ENCODE measurements around the gene YES1. TPM values are rescaled to one million over a fixed set of nuclear protein-coding genes. Genes with fewer than 3 reads are reported as not detected.

YES1 gene
- total and polyA plus RNA-seq, 2 donors = 23.1 to 70.2 TPM

DNA sequence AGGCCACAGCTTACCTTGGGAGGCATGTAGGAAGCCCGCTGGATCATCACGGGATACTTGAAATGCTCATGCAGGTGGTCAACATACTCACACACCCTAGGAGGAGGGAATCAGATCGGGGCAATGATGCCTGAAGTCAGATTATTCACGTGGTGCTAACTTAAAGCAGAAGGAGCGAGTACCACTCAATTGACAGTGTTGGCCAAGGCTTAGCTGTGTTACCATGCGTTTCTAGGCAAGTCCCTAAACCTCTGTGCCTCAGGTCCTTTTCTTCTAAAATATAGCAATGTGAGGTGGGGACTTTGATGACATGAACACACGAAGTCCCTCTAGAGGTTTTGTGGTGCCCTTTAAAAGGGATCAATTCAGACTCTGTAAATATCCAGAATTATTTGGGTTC lies 136.7 kb downstream of the YES1 start:
- H3K27ac ChIP-seq (ENCODE audit: low read depth) = no peak overlapping the region
- no peaks in the 10 kb centered on the region for H3K4me1 ChIP-seq (ENCODE audit: insufficient read depth)
- no peak for DNase-seq (ENCODE audit: extremely low spot score)
- no peaks in the 10 kb centered on the region for H3K36me3 ChIP-seq (ENCODE audit: insufficient read depth)
- H3K4me3 ChIP-seq (ENCODE audit: low read depth, low read length) = no peak overlapping the region
- 96% methylated on average over 7 of the region's 7 CpGs for WGBS

DNA sequence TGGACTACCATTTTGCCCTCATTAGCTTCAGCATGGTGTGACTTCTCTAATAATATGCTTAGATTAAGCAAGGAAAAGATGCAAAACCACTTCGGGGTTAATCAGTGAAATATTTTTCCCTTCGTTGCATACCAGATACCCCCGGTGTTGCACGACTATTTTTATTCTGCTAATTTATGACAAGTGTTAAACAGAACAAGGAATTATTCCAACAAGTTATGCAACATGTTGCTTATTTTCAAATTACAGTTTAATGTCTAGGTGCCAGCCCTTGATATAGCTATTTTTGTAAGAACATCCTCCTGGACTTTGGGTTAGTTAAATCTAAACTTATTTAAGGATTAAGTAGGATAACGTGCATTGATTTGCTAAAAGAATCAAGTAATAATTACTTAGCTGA lies 138.3 kb downstream of the YES1 start:
- Histone ChIP-seq H3K4me3 (ENCODE audit: low read depth, low read length) (no peak overlapping the region), H3K4me1 (ENCODE audit: insufficient read depth) (no peaks in the 10 kb centered on the region), H3K27ac (ENCODE audit: low read depth) (no peak overlapping the region), H3K36me3 (ENCODE audit: insufficient read depth) (no peaks in the 10 kb centered on the region)
- DNase-seq (ENCODE audit: extremely low spot score) = no peak
- 38% methylated on average over 5 of the region's 5 CpGs for whole genome bisulfite sequencing

DNA sequence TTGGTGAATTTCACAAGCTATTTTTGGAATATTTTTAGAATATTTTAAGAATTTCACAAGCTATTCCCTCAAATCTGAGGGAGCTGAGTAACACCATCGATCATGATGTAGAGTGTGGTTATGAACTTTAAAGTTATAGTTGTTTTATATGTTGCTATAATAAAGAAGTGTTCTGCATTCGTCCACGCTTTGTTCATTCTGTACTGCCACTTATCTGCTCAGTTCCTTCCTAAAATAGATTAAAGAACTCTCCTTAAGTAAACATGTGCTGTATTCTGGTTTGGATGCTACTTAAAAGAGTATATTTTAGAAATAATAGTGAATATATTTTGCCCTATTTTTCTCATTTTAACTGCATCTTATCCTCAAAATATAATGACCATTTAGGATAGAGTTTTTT lies 138.7 kb downstream of the YES1 start:
- H3K36me3 ChIP-seq (ENCODE audit: insufficient read depth) = no peaks in the 10 kb centered on the region
- no peak for DNase-seq (ENCODE audit: extremely low spot score)
- no peak overlapping the region for H3K4me3 ChIP-seq (ENCODE audit: low read depth, low read length)
- no peaks in the 10 kb centered on the region for H3K4me1 ChIP-seq (ENCODE audit: insufficient read depth)
- WGBS = 53% methylated on average over 3 of the region's 3 CpGs
- no peak overlapping the region for H3K27ac ChIP-seq (ENCODE audit: low read depth)

Small RNA genes within 50 kb of the gene (small RNA-seq; reads per million reads assigned to genes)
- gene BOLA2P1 (not detected), gene RNU1-109P (not detected)

Other genes starting within 250 kb of the YES1 start
- gene CETN1, start 231.9 kb downstream of the YES1 start, total RNA-seq = not detected
- not detected for gene CETN1, start 231.9 kb downstream of the YES1 start, polyA plus RNA-seq
- gene CLUL1, start 215.3 kb downstream of the YES1 start, total RNA-seq = 3.2 TPM
- 0.15 TPM for gene CLUL1, start 215.3 kb downstream of the YES1 start, polyA plus RNA-seq
- 31.4 TPM for gene TYMS, start 154.6 kb downstream of the YES1 start, total RNA-seq
- gene TYMS, start 154.6 kb downstream of the YES1 start, polyA plus RNA-seq = 2.2 TPM
- 53.0 TPM for gene ENOSF1, start 99.6 kb downstream of the YES1 start, total RNA-seq
- gene ENOSF1, start 99.6 kb downstream of the YES1 start, polyA plus RNA-seq = 26.3 TPM
- gene ADCYAP1, start 92.6 kb upstream of the YES1 start, total RNA-seq = 6.3 TPM
- 7.6 TPM for gene ADCYAP1, start 92.6 kb upstream of the YES1 start, polyA plus RNA-seq